ENCODE data around the gene MAST4. TPM values are rescaled to one million over a fixed set of nuclear protein-coding genes. Genes with fewer than 3 reads are reported as not detected.

MAST4 gene
- total and polyA plus RNA-seq, 12 donors = 29.6 to 93.3 (median 76.6) TPM

GRCh38 chr5:66633754-66634153 lies 37.6 kb downstream of the MAST4 start:
- Histone ChIP-seq H3K36me3 (no peaks in the 10 kb centered on the region), H3K9me3 (no peaks in the 10 kb centered on the region), H3K4me3 (no peak overlapping the region), H3K27ac (no peak overlapping the region), H3K4me1 (peaks cover 10 to 45% (median 27%) of the 10 kb centered on the region in 9 donors), H3K27me3 (no peaks in the 10 kb centered on the region)
- no peak for DNase-seq
- 91 to 92% methylated on average over 3 of the region's 3 CpGs for WGBS, 2 donors
- ATAC-seq = no peak
- TF ChIP-seq CTCF (IDR thresholded peaks at IDR 0.05) = no peak
- intact Hi-C loops (cut with DNase I) = no loop called here

DNA sequence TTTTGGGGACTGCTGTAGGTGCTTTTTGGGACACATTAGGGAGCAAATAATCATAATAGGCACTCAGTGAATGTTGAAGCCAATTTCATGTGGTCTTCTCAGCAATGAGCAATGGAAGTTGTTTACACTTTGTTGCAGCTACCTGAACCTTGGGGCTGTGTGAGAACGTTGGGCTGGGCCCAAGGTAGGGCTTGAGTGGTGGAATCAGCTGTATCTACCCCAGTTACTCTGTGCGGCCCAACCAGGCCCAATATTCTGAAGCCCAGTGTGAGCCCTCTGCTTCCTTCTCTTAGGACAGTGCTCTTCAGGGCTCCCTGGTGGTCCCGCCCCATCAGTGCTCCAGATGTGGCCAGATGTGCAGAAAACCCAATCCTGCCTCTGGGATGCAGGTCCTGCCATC lies 38.4 kb downstream of the MAST4 start:
- intact Hi-C loops (cut with DNase I) = no loop called here
- 75 to 96% methylated on average over 3 of the region's 3 CpGs for WGBS, 2 donors
- ATAC-seq (peak in 1 of 8 donors; percentile 52), DNase-seq (no peak)
- TF ChIP-seq CTCF (IDR thresholded peaks at IDR 0.05) = no peak
- no peaks in the 10 kb centered on the region for H3K9me3 ChIP-seq
- peaks cover 7 to 42% (median 23%) of the 10 kb centered on the region in 9 donors for H3K4me1 ChIP-seq
- no peaks in the 10 kb centered on the region for H3K36me3 ChIP-seq
- H3K4me3 ChIP-seq = no peak overlapping the region
- peak overlapping the region in 3 of 10 donors; percentile 50 to 67 (median 61) for H3K27ac ChIP-seq
- H3K27me3 ChIP-seq = no peaks in the 10 kb centered on the region

DNA sequence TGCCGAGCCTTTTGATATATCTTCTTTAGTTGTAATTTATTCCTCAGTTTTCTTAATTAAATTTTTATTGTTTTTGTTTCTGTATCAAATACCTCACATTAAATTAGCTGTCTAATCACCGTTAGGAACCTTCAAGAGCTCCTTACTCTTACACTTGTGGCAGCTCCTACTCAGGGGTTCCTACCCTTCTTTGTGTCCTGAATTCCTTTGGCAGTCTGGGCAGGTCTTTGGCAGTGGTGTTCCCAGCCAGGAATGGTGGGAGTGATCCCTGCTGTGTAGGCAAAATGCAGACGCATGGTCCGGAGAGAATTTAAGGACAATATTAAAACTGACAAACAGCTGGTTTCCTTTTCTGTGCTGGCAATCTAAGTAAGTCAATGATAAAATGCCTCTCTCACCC lies 41.8 kb downstream of the MAST4 start:
- no peak for TF ChIP-seq CTCF (IDR thresholded peaks at IDR 0.05)
- WGBS, 2 donors = 31 to 42% methylated on average over 4 of the region's 4 CpGs
- H3K36me3 ChIP-seq = no peaks in the 10 kb centered on the region
- intact Hi-C loops (cut with DNase I) = loop anchor here in 1 of 10 donors (5.0 kb wide), 1 partner anchor 41 kb away; the partner anchor contains the start of gene MAST4
- ATAC-seq = peak in 1 of 8 donors; percentile 12
- peaks cover 0 to 8% (median 0%) of the 10 kb centered on the region in 11 donors for H3K9me3 ChIP-seq
- DNase-seq = no peak
- no peak overlapping the region for H3K4me3 ChIP-seq
- peaks cover 5 to 47% (median 28%) of the 10 kb centered on the region in 9 donors for H3K4me1 ChIP-seq
- H3K27me3 ChIP-seq = no peaks in the 10 kb centered on the region
- H3K27ac ChIP-seq = peak overlapping the region in 7 of 10 donors; percentile 19 to 67 (median 46)

DNA sequence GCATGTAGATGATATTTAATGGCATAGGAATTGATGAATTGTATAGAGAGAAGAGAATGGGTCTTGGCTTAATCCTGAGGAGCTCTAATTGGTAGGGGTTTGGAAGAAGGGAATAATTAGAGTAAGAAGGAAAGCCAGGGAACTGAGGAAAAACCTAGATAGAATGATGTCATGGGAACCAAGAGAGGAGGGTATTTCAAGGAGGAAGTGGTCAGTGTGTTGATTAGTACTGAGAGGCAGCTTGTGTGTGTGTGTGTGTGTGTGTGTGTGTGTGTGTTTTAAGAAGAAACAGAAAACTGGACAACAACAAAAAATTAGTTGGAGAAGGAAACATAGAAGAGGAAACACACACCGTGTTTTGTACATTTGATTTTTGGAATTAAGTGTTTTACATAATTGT lies 42.8 kb downstream of the MAST4 start:
- no peaks in the 10 kb centered on the region for H3K36me3 ChIP-seq
- ATAC-seq (no peak), DNase-seq (no peak)
- intact Hi-C loops (cut with DNase I) = loop anchor here in 1 of 10 donors (5.0 kb wide), 1 partner anchor 42 kb away; the partner anchor contains the start of gene MAST4
- no peaks in the 10 kb centered on the region for H3K27me3 ChIP-seq
- H3K9me3 ChIP-seq = peaks cover 0 to 8% (median 0%) of the 10 kb centered on the region in 11 donors
- no peak for TF ChIP-seq CTCF (IDR thresholded peaks at IDR 0.05)
- H3K4me1 ChIP-seq = peaks cover 5 to 47% (median 28%) of the 10 kb centered on the region in 9 donors
- peak overlapping the region in 2 of 10 donors; percentile 30 to 67 for H3K27ac ChIP-seq
- no peak overlapping the region for H3K4me3 ChIP-seq
- WGBS, 2 donors = 62 to 67% methylated on average over 1 of the region's 1 CpG
